BJ (cell line): ENCODE results near the gene GATA1. TPM values are rescaled to one million over a fixed set of nuclear protein-coding genes. Genes with fewer than 3 reads are reported as not detected.

ENCODE experiments used
- CTCF ChIA-PET: fragments of 350-600 bp; formaldehyde crosslinking; extraction: SDS; loops from one replicate; lab custom pipeline; 2021; ENCODE audit warnings: antibody characterized with exemption, inconsistent platforms; lab: Yijun Ruan, JAX
- POLR2A ChIA-PET: fragments of 300-600 bp; sonication (Branson Sonifier 250); formaldehyde crosslinking; extraction: SDS; loops from one replicate; lab custom pipeline; 2021; ENCODE audit warnings: antibody characterized with exemption; lab: Charles Lee
- DNase-seq: peaks from one replicate; pipeline ENCODE4 v3.0.0-alpha.2; 2011; ENCODE audit warnings: low read depth
- H3K27me3 ChIP-seq: 2 replicates; pipeline ENCODE4 v1.6.0; 2011; ENCODE audit warnings: low read length; ENCODE audit not compliant: control insufficient read depth, insufficient read depth
- H3K36me3 ChIP-seq: 2 replicates; pipeline ENCODE4 v1.5.1; 2011; ENCODE audit warnings: low read length; ENCODE audit not compliant: control insufficient read depth, insufficient read depth
- H3K4me3 ChIP-seq: 2 replicates; pipeline ENCODE4 v1.5.1; 2011; ENCODE audit warnings: low read depth, mild to moderate bottlenecking, control low read depth, low read length
- CTCF ChIP-seq: IDR thresholded peaks from 2 replicates; pipeline ENCODE4 v1.5.1; 2011; ENCODE audit warnings: low read depth, mild to moderate bottlenecking, control low read depth, inconsistent platforms, low read length, moderate library complexity; ENCODE audit not compliant: insufficient read depth
- polyA plus RNA-seq: library from polyadenylated mRNA; depleted of rRNA; stranded (reverse); fragments of >200 nt; gene quantifications from 2 replicates; pipeline ENCODE4 v1.2.3, GENCODE V29; 2011

Gene GATA1
- polyA plus RNA-seq, 1 experiment, result not detected

GRCh38 chrX:48826876-48827653, 40.7 kb downstream of the GATA1 start:
- Histone ChIP-seq H3K4me3 (no peak overlapping the region), H3K36me3 (no peaks in the 10 kb centered on the region), H3K27me3 (no peaks in the 10 kb centered on the region)
- TF ChIP-seq CTCF, result no peak
- ChIA-PET CTCF (no interaction called here), POLR2A (no interaction called here)
- no peak for DNase-seq

- H3K4me3 ChIP-seq, result no peak overlapping the region
- no peaks in the 10 kb centered on the region for H3K27me3 ChIP-seq
- DNase-seq, result no peak
- ChIA-PET CTCF (no interaction called here), POLR2A (no interaction called here)
- no peaks in the 10 kb centered on the region for H3K36me3 ChIP-seq
- TF ChIP-seq CTCF, result no peak
These were observed 41.2 kb downstream of the GATA1 start for GRCh38 chrX:48827654-48827968.

GRCh38 chrX:48829016-48829735, 42.8 kb downstream of the GATA1 start:
- POLR2A ChIA-PET, result no interaction called here
- TF ChIP-seq CTCF, result no peak
- DNase-seq, result no peak

GRCh38 chrX:48831136-48831908, 44.9 kb downstream of the GATA1 start:
- ChIA-PET POLR2A (no interaction called here), CTCF (no interaction called here)
- Histone ChIP-seq H3K4me3 (no peak overlapping the region), H3K36me3 (no peaks in the 10 kb centered on the region), H3K27me3 (peaks cover 8% of the 10 kb centered on the region)
- DNase-seq, result no peak
- no peak for TF ChIP-seq CTCF

More at GRCh38 chrX:48829016-48829735, 42.8 kb downstream of the GATA1 start:
- Histone ChIP-seq H3K36me3 (no peaks in the 10 kb centered on the region), H3K27me3 (peaks cover under 1% of the 10 kb centered on the region; the same call in 1 of the 2 replicates), H3K4me3 (no peak overlapping the region)
- CTCF ChIA-PET, result no interaction called here

GRCh38 chrX:48831909-48832291, 45.5 kb downstream of the GATA1 start:
- POLR2A ChIA-PET, result no interaction called here
- CTCF ChIA-PET, result no interaction called here
- no peak overlapping the region for H3K4me3 ChIP-seq
- no peak for TF ChIP-seq CTCF
- DNase-seq, result no peak
- H3K27me3 ChIP-seq, result peaks cover 8% of the 10 kb centered on the region
- no peaks in the 10 kb centered on the region for H3K36me3 ChIP-seq
